Measurements from ENCODE around the gene DGCR2.
"Not testable (repeated sequence)": the region's sequence is repeated elsewhere in the genome, so short reads cannot be mapped to it uniquely, and the experiment has no call there.

DGCR2 gene

GRCh38 chr22:19081351-19081750 is 40.9 kb downstream of the DGCR2 start:
- DNase-seq (ENCODE audit: low spot score), result no peak

- no peak for DNase-seq (ENCODE audit: low spot score)
Measured at GRCh38 chr22:19080853-19081252, 41.4 kb downstream of the DGCR2 start.

GRCh38 chr22:19079691-19080090 is 42.5 kb downstream of the DGCR2 start:
- DNase-seq (ENCODE audit: low spot score), result no peak

GRCh38 chr22:19075404-19075803 is 46.8 kb downstream of the DGCR2 start:
- DNase-seq (ENCODE audit: low spot score), result no peak

GRCh38 chr22:19072853-19073252 is 49.4 kb downstream of the DGCR2 start:
- DNase-seq (ENCODE audit: low spot score), result not testable (repeated sequence)

GRCh38 chr22:19070397-19071169 is 51.6 kb downstream of the DGCR2 start:
- DNase-seq (ENCODE audit: low spot score), result no peak

DNA sequence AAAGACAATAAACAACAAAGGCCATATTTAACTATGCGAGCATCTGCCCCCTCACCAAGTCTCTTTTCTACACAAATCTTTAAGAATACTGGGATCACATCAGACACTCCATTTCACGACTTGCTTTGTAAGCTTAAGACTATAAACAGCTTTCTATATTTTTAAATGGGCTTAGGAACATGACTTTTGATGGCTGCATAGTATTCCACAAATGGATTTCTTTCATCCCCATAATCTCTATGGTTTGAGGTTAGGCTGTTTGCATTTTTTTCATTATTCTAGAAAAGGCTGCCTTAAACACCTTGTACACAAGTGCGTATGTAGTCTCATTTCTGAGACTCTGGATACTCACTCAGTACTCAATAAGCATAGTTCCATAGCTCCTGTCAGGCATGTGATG is 52.8 kb downstream of the DGCR2 start:
- DNase-seq (ENCODE audit: low spot score), result no peak

GRCh38 chr22:19068784-19069271 is 53.4 kb downstream of the DGCR2 start:
- DNase-seq (ENCODE audit: low spot score), result no peak

DNA sequence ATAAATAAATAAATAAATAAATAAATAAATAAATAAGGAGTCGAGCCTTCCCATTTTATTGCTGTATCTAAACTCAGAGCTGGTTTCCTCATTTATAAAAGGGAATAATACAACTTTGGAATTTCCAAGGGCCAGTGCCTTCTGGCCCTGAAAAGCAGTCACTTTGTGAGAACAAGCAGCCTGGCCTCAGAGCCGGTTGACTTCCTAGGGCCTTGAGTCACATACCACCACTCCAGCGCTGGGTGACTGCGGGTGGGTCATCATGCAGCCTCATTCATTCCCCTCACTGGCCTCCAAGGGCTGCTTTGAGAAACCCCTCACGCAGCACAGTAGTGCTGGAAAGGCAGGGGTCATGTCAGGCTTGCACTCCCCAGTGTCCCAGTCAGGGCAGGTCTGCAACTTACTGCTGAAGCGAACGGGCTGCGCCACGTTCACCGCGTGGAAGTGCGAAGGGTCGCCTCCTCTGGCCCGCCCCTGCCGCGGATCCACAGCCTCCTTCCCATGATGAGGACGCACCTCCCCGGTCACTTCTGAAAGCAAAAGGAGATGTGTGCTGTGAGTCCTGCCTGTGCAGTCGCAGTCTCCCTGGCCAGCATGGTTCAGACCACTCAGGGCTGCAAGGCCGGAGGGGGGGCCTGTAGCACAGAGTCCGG is 54.4 kb downstream of the DGCR2 start:
- DNase-seq (ENCODE audit: low spot score), result no peak

DNA sequence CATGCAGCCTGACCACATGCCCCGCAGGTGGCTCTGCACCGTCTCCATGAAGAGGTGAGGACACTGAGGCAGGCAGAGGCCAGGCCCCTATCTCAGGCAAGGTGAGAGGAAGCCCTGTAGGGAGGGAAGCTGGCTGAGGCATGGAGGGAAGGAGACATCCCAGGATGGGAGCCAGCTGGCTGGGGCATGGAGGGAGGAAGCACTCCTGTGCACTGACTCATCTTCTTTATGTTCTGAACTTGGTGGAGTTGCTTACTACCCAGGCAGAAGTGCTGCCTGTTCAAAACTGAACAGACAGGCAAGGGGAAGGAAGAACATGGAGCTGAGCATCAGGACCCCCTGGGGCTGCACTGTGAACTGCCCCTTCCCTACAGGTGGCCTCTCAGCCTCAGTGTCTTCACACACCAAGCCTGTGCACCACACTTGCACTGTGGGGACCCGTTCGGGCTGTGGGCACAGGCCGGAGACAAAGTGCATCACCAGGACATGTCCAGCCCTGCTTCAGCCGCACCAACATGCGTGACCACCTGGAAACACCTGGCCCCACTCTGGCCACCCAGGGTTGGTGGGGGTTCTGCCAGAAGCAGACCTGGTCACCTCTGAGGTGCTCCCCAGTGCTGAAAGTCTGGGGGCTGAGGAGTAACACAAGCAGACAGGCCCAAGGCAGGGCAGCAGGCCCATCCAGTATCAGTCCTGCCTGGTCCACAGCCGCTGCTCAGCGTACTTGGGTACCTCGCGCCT is 55.5 kb downstream of the DGCR2 start:
- DNase-seq (ENCODE audit: low spot score), result no peak

GRCh38 chr22:19065929-19066328 is 56.3 kb downstream of the DGCR2 start:
- DNase-seq (ENCODE audit: low spot score), result no peak

DNA sequence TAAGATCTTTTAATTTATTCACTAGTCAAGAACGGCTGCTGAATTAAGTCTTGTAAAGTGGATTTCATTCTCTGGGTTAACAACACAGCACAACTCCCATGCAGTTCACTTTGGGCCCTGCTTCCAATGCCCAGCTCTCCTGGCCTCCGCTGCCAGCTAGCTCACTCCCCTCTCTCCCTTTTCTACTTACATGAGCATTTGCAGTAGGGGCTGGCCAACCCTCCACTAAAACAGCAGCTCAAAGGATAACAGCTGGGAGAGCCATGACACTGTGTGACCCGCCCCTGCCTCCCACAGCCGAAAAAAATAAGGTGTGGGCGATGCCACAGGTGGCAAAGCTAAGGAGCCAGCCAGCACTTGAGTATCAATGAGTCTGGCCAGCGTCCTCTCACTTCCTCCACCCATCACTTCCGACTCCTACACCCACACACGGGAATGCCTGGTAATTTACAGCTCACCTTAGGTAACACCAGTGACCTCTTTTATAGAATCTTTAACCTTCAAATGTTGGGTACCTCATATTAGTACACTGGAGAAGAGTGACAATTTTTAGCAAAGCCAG is 56.8 kb downstream of the DGCR2 start:
- no peak for DNase-seq (ENCODE audit: low spot score)

DNA sequence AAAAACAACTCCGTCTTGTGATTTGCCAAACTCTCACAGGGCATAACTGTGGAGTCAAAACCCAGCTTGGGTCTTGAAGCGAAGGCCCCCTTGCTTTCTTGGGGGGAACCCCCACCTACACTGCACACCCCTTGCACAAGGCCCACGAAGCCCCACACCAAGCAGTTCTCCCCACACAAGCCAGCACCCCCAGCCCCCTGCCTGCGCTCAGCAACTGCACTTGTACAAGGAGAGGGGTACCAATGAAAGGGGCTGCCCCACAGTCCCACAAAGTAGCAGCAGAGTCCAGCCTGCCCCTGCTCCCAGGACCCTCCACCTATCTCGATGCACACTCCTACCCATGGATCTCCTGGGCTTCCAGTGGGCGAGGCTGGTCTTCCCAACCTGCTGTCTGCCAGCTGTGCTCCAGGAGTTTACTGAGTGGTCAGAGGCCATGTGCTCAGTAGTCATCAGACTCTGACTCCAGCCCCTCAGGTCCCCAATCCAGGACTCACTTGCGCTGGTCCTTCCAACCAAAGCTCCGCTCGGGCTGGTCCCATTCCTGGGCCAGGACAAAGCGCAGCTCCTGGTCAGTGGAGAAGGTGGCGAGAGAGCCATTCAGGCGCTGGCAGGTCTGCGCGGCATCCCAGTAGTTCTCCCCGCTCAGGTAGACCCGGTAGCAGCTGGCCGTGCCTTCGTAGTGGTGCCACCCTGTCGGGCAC is 57.7 kb downstream of the DGCR2 start:
- DNase-seq (ENCODE audit: low spot score), result no peak

DNA sequence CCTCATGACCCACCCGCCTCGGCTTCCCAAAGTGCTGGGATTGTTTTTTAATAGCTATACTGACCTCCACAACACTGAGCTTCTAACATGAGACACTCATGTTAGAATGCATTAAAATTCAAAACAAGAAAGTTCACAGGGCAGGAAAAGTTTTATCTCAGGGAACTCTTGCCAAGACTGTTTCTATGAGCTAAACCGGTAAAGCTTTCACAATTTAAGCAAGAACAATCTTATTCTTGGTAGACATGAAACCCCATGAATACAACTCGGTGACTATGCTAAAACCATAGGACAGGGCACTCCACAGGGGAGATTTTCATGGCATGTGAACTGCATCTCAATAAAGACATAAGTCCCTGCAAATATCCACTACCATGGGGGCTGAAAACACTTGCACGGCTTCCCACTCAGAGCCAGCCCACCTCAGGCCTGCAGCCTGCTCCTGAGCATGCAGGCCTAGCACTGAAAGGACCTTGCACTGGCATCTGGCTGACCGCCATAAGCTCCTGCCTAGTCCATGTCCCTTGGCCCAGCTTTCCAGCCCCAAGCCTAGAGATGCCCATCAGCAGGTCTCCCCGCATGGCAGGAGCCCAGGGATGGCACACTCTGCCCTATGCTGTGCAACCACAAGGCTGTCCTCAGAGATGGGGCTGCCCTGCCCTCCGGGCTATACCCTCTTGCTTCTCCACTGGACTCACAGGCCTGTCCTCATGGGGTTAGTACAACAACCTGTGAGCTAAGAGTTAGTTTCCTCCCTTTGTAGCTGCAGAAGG is 58.4 kb downstream of the DGCR2 start:
- no peak for DNase-seq (ENCODE audit: low spot score)

DNA sequence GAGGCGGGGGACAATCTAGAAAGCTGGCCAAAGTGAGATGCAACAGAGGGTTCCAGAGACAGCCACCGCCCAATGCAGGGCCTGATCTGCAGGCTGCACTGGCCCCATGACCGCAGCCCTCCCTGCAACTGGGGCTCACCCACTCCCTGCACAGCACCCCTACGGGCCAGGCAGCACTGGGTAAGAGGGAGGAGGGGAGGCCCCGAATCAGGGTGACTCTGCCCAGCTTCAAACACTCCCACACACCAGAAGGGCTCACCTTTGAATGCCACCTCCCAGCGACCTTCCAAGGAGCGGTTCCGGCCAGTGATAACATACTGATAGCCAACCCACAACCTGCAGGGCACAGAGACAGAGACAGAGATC is 59.3 kb downstream of the DGCR2 start:
- DNase-seq (ENCODE audit: low spot score), result no peak

- DNase-seq (ENCODE audit: low spot score), result no peak
Measured at GRCh38 chr22:19062139-19062942, 59.9 kb downstream of the DGCR2 start.

GRCh38 chr22:19061471-19062138 is 60.6 kb downstream of the DGCR2 start:
- DNase-seq (ENCODE audit: low spot score), result no peak

DNA sequence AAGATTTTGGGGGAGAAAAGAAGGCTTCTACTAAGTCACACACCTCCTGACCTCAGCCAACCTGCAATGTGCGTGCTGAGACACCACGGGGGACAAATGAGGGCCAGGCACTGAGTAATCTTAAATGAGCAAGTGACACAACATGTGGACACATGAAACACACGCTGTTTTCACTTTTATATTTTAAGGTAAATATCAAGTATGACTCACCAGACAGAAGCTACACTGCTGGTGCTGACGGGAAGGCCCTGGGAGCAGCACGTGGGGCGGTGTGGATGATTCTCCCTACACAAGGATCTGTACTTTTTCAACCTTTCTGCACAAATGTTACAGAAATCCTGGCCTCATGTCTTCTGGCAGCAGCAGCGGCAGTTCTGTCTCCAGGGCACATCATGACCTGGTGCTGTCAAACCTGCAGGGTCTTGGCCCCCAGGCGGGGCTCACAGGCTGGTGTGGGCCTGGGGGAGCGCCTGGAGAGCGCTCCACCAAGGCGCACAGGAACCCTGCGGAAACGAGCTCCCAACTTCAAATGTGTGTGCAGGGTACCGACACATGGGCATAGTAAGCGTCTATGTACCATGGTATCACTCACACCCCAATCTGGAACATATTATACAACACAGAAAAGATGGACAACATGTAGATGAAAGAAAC is 61.7 kb downstream of the DGCR2 start:
- no peak for DNase-seq (ENCODE audit: low spot score)
